Fibroblast of lung (primary cell): ENCODE data around the gene RNLS. TPM values are rescaled to one million over a fixed set of nuclear protein-coding genes. Genes with fewer than 3 reads are reported as not detected.
A peak's percentile ranks its signal among the peaks of the same experiment; 100 is the strongest.

ENCODE experiments used
- DNase-seq, 2 donors: peaks; one replicate each; pipeline versions ENCODE4 v3.0.0 to v3.0.0-alpha.2; 2010; ENCODE audit warnings: low read depth in 2 of 2
- H2AFZ ChIP-seq: 2 replicates; pipeline ENCODE4 v1.5.1; 2012; ENCODE audit warnings: low read length, control low read depth, inconsistent platforms
- H3K27ac ChIP-seq: 2 replicates; pipeline ENCODE4 v1.5.1; 2011; ENCODE audit warnings: low read length, control low read depth; ENCODE audit not compliant: insufficient read depth
- H3K27me3 ChIP-seq: 2 replicates; pipeline ENCODE4 v1.5.1; 2011; ENCODE audit warnings: mild to moderate bottlenecking, low read length; ENCODE audit not compliant: control insufficient read depth, insufficient read depth
- H3K36me3 ChIP-seq: 2 replicates; pipeline ENCODE4 v1.5.1; 2011; ENCODE audit warnings: low read length; ENCODE audit not compliant: control insufficient read depth, insufficient read depth
- H3K4me1 ChIP-seq: 2 replicates; pipeline ENCODE4 v1.5.1; 2011; ENCODE audit warnings: low read length; ENCODE audit not compliant: control insufficient read depth, insufficient read depth; ENCODE audit errors: extremely low read depth
- H3K4me2 ChIP-seq: 2 replicates; pipeline ENCODE4 v1.5.1; 2011; ENCODE audit warnings: low read length, control low read depth; ENCODE audit not compliant: insufficient read depth; ENCODE audit errors: extremely low read depth
- H3K4me3 ChIP-seq, 4 experiments: fragments of 200-600 bp in 1 of 4; sonication (generic) in 1 of 4; replicated peaks in 1 of 4; 2 replicates each; pipeline ENCODE4 v1.5.1; 2011 to 2016; ENCODE audit warnings: low read length in 4 of 4, low read depth in 3 of 4, mild to moderate bottlenecking in 3 of 4, control low read depth in 2 of 4, inconsistent platforms in 1 of 4, mixed read lengths in 1 of 4; ENCODE audit not compliant: insufficient read depth in 1 of 4; ENCODE audit errors: control extremely low read depth in 1 of 4
- H3K79me2 ChIP-seq: 2 replicates; pipeline ENCODE4 v1.5.1; 2012; ENCODE audit warnings: mild to moderate bottlenecking, low read length, inconsistent platforms; ENCODE audit not compliant: control insufficient read depth, insufficient read depth
- H3K9ac ChIP-seq: 2 replicates; pipeline ENCODE4 v1.5.1; 2011; ENCODE audit warnings: mild to moderate bottlenecking, low read length, control low read depth; ENCODE audit not compliant: insufficient read depth
- H3K9me3 ChIP-seq: 2 replicates; pipeline ENCODE4 v1.5.1; 2012; ENCODE audit warnings: low read depth, low read length; ENCODE audit not compliant: control insufficient read depth, insufficient read depth
- H4K20me1 ChIP-seq: 2 replicates; pipeline ENCODE4 v1.5.1; 2011; ENCODE audit warnings: low read length; ENCODE audit not compliant: control insufficient read depth, insufficient read depth; ENCODE audit errors: extremely low read depth
- CTCF ChIP-seq, 2 donors: IDR thresholded peaks in 1 of 2; conservative IDR thresholded peaks in 1 of 2; 1 replicate in 1 of 2; 2 replicates in 1 of 2; pipeline ENCODE4 v1.5.1; 2011 to 2012; ENCODE audit warnings: low read length in 2 of 2, control low read depth in 1 of 2, inconsistent platforms in 1 of 2, low read depth in 1 of 2, mild to moderate bottlenecking in 1 of 2
- EZH2 ChIP-seq: IDR thresholded peaks from 2 replicates; pipeline ENCODE4 v1.5.1; 2012; ENCODE audit warnings: low read length, control low read depth, mild to moderate bottlenecking; ENCODE audit errors: missing control alignments
- polyA plus RNA-seq, 2 donors: library from polyadenylated mRNA; depleted of rRNA in 1 of 2; stranded (reverse) in 1 of 2; unstranded in 1 of 2; fragments of >200 nt; gene quantifications; 2 replicates each; pipeline ENCODE4 v1.2.1, GENCODE V29; 2011 to 2012; ENCODE audit warnings: missing spikeins in 1 of 2
- total RNA-seq: library from RNA; depleted of rRNA; stranded (reverse); fragments of >200 nt; gene quantifications from 2 replicates; pipeline ENCODE4 v1.2.1, GENCODE V29; 2014

RNLS gene
- total and polyA plus RNA-seq, 2 donors (not counting 1 experiment from before 2014, with no cell fraction given) = 16.5 to 18.4 TPM

- no peak overlapping the region for H3K4me3 ChIP-seq
- H3K27ac ChIP-seq = no peak overlapping the region
- TF ChIP-seq EZH2 = no peak
- no peak for TF ChIP-seq CTCF (conservative IDR thresholded peaks at IDR 0.05 in 1 of 2, IDR thresholded peaks at IDR 0.05 in 1 of 2; ENCODE audit: low read depth in 1 of 2, low read length in 2 of 2)
- H3K9me3 ChIP-seq = no peaks in the 10 kb centered on the region
- H3K79me2 ChIP-seq = no peaks in the 10 kb centered on the region
- H3K4me1 ChIP-seq = peaks cover 10% of the 10 kb centered on the region
- H2AFZ ChIP-seq = no peak overlapping the region
- no peaks in the 10 kb centered on the region for H4K20me1 ChIP-seq
- no peak for DNase-seq
- H3K4me2 ChIP-seq = no peak overlapping the region
- no peaks in the 10 kb centered on the region for H3K36me3 ChIP-seq
- H3K9ac ChIP-seq = no peak overlapping the region
- H3K27me3 ChIP-seq = no peaks in the 10 kb centered on the region
Observed at GRCh38 chr10:88274286-88274685, 308.8 kb downstream of the RNLS start.

GRCh38 chr10:88273567-88273966 lies 309.6 kb downstream of the RNLS start:
- peaks cover 10% of the 10 kb centered on the region for H3K4me1 ChIP-seq

GRCh38 chr10:88271761-88272543 lies 311.2 kb downstream of the RNLS start:
- Histone ChIP-seq H3K27me3 (no peaks in the 10 kb centered on the region), H4K20me1 (no peaks in the 10 kb centered on the region), H3K4me2 (no peak overlapping the region), H3K79me2 (no peaks in the 10 kb centered on the region), H3K4me3 (no peak overlapping the region), H3K9me3 (no peaks in the 10 kb centered on the region), H3K36me3 (no peaks in the 10 kb centered on the region), H3K9ac (no peak overlapping the region), H3K4me1 (peaks cover 10% of the 10 kb centered on the region), H3K27ac (no peak overlapping the region), H2AFZ (peak overlapping the region; percentile 7)
- TF ChIP-seq EZH2 (no peak), CTCF (conservative IDR thresholded peaks at IDR 0.05 in 1 of 2, IDR thresholded peaks at IDR 0.05 in 1 of 2; ENCODE audit: low read depth in 1 of 2, low read length in 2 of 2) (no peak)
- peak; percentile 29 to 42 for DNase-seq

More at GRCh38 chr10:88273567-88273966, 309.6 kb downstream of the RNLS start:
- Histone ChIP-seq H3K4me3 (no peak overlapping the region), H2AFZ (no peak overlapping the region), H3K27me3 (no peaks in the 10 kb centered on the region), H4K20me1 (no peaks in the 10 kb centered on the region), H3K79me2 (no peaks in the 10 kb centered on the region), H3K27ac (no peak overlapping the region), H3K9me3 (no peaks in the 10 kb centered on the region), H3K9ac (no peak overlapping the region), H3K36me3 (no peaks in the 10 kb centered on the region), H3K4me2 (no peak overlapping the region)
- TF ChIP-seq CTCF (conservative IDR thresholded peaks at IDR 0.05 in 1 of 2, IDR thresholded peaks at IDR 0.05 in 1 of 2; ENCODE audit: low read depth in 1 of 2, low read length in 2 of 2) = no peak
- no peak for TF ChIP-seq EZH2
- DNase-seq = no peak
